Measurements from ENCODE around the gene RASD1. TPM values are rescaled to one million over a fixed set of nuclear protein-coding genes. Genes with fewer than 3 reads are reported as not detected.

Gene RASD1, protein sequence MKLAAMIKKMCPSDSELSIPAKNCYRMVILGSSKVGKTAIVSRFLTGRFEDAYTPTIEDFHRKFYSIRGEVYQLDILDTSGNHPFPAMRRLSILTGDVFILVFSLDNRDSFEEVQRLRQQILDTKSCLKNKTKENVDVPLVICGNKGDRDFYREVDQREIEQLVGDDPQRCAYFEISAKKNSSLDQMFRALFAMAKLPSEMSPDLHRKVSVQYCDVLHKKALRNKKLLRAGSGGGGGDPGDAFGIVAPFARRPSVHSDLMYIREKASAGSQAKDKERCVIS
- 100 to 1,000 TPM in 1 of 3 donors, 10 to 100 TPM in 2; 64.0 to 140 (median 75.0) TPM for total RNA-seq

DNA sequence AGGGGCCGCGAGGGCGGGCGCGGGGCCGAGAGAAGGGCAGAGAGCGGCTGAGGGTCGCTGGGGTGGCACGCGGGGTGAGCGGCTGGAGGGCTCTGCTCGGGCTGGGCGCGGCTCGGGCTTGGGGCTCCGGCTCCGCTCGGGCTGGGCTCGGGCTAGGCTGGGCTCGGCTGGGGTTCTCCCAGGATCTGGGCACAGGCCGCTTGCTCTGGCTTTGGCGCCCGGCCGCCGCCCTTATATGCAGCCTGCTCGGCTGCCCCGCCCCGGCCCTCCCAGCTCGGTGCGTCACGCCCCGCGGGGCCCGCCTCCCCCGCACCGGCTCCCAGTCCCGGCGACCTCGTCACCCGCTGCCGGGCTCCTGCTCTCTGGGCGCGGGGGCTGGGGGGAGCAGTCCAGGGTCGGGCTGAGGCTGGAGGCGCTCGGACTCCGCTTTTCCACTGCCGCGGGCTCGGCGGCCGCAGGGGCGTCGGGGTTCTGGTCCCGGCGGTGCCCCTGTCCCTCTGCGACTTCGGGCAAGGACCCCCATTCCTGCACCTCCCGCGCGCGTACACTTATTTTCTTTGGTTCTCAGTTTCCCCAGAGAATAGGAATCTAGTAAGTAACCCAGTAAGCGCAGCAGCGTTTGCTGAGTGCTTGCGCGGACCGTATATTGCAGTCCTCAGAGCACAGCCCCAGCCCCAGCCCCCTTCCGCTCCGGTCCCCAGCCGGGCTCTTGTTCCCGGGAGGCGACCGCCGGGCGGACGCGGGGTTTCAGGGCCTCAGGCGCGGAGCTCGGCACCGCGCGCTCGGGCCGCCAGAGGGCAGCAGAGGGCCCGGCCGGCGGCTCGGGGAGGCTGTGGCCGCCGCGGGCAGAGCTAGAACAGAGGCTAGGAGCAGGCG, at the start of gene RASD1:
RASD1 (minus strand) TSS at position 207 of the 876 bp plus-strand sequence. CDS start 214 bp downstream, outside the sequence.
- no peaks in the 10 kb centered on the region for H3K4me1 ChIP-seq
- H3K9me3 ChIP-seq, result no peaks in the 10 kb centered on the region
- DNase-seq (ENCODE audit: low spot score in 2 of 2), result peak; percentile 87 to 96
- peak within 1 kb of the TSS; percentile 80 to 83 for H3K27ac ChIP-seq
- intact Hi-C loops (cut with DNase I; ENCODE audit: low total_unique reads), result loop anchor here (2.0 to 10.0 kb wide), 3 partner anchors 148 to 1282 kb away; partner anchors contain the start of genes NCOR1 and PIGL
- H3K36me3 ChIP-seq, result no peaks in the 10 kb centered on the region
- TF ChIP-seq, protein P1, sequence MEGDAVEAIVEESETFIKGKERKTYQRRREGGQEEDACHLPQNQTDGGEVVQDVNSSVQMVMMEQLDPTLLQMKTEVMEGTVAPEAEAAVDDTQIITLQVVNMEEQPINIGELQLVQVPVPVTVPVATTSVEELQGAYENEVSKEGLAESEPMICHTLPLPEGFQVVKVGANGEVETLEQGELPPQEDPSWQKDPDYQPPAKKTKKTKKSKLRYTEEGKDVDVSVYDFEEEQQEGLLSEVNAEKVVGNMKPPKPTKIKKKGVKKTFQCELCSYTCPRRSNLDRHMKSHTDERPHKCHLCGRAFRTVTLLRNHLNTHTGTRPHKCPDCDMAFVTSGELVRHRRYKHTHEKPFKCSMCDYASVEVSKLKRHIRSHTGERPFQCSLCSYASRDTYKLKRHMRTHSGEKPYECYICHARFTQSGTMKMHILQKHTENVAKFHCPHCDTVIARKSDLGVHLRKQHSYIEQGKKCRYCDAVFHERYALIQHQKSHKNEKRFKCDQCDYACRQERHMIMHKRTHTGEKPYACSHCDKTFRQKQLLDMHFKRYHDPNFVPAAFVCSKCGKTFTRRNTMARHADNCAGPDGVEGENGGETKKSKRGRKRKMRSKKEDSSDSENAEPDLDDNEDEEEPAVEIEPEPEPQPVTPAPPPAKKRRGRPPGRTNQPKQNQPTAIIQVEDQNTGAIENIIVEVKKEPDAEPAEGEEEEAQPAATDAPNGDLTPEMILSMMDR (IDR thresholded peaks at IDR 0.05), result peak; percentile 58 to 94 (median 70)
- TF ChIP-seq POLR2A (IDR thresholded peaks at IDR 0.05), result peak; percentile 93
- peak; percentile 88 to 91 (median 88) for TF ChIP-seq POLR2AphosphoS5 (IDR thresholded peaks at IDR 0.05)
- H3K4me3 ChIP-seq, result peak within 1 kb of the TSS; percentile 65 to 77 (median 70)
- H3K27me3 ChIP-seq, result no peaks in the 10 kb centered on the region

DNA sequence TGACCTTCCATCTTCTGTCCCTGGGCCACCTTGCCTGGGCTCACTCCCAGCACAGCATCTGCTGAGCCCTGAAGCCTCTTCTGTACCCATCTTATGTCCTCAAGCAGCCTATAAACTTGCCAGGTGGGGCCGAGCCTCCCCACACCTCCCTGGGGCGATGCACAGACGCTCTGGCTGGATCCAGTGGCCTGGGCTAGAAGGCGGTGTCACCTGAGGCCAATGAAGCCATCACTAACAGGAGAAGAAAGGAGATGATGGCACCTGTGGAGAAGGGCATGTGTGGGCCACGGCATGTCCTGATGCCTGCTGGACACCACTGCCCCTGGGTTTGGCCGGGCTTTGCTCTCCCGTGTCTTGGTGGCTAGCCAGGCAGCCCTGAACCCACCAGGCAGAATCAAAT, 49.8 kb upstream of the RASD1 start:
- peak overlapping the region in 1 of 2 donors; percentile 39 for H3K27ac ChIP-seq
- TF ChIP-seq POLR2A (IDR thresholded peaks at IDR 0.05) (no peak), POLR2AphosphoS5 (IDR thresholded peaks at IDR 0.05) (no peak)
- TF ChIP-seq, protein P1 (IDR thresholded peaks at IDR 0.05), result no peak
- H3K4me3 ChIP-seq, result no peak overlapping the region
- H3K9me3 ChIP-seq, result no peaks in the 10 kb centered on the region
- intact Hi-C loops (cut with DNase I; ENCODE audit: low total_unique reads), result loop anchor here (10.0 kb wide), 1 partner anchor 529 kb away; no protein-coding TSS in a partner anchor
- no peaks in the 10 kb centered on the region for H3K36me3 ChIP-seq
- DNase-seq (ENCODE audit: low spot score in 2 of 2), result no peak
- H3K27me3 ChIP-seq, result no peaks in the 10 kb centered on the region
- H3K4me1 ChIP-seq, result no peaks in the 10 kb centered on the region

DNA sequence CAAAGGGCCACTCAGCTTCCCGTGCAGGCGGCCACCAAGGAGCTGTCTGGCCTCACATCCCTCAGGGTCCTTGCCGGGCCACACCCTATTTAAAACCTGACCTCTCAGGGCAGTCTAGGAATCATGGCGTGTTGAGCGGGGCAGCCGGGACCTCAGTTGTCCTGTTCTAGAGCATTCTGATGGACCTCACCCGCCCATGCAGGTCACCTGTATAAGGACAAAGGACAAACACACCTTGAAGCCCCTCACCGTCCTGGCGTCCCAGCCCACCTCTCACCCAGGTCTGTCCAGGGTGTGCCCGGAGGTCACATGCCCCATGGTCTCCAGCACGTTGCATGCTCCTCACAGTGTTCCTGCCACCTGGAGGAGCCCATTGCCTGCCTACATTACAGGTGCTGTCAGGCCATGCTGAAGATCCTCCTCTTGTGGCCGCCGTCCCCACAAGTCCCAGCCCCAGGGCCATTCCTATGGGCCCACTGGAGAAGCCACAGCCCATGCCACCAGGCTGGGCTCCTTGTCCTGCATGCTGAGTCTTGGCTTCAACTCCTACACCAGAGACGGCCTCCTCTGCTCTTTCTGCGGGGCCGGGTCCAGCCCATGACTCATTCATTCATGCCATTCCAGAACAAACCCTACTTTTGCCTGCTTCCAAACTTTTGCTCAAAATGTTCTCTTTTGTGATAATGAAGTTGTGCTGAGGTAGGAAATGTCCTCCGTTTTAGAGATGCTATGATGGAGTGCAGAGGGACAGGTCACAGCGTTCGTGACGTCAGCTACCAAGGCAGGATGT, 49.0 kb upstream of the RASD1 start:
- Histone ChIP-seq H3K27ac (peak overlapping the region in 1 of 2 donors; percentile 39), H3K4me3 (no peak overlapping the region), H3K36me3 (no peaks in the 10 kb centered on the region), H3K27me3 (no peaks in the 10 kb centered on the region), H3K9me3 (no peaks in the 10 kb centered on the region), H3K4me1 (no peaks in the 10 kb centered on the region)
- DNase-seq (ENCODE audit: low spot score in 2 of 2), result no peak
- intact Hi-C loops (cut with DNase I; ENCODE audit: low total_unique reads), result loop anchor here (10.0 kb wide), 1 partner anchor 530 kb away; no protein-coding TSS in a partner anchor
- TF ChIP-seq, protein P1 (IDR thresholded peaks at IDR 0.05), result no peak
- no peak for TF ChIP-seq POLR2A (IDR thresholded peaks at IDR 0.05)
- no peak for TF ChIP-seq POLR2AphosphoS5 (IDR thresholded peaks at IDR 0.05)

DNA sequence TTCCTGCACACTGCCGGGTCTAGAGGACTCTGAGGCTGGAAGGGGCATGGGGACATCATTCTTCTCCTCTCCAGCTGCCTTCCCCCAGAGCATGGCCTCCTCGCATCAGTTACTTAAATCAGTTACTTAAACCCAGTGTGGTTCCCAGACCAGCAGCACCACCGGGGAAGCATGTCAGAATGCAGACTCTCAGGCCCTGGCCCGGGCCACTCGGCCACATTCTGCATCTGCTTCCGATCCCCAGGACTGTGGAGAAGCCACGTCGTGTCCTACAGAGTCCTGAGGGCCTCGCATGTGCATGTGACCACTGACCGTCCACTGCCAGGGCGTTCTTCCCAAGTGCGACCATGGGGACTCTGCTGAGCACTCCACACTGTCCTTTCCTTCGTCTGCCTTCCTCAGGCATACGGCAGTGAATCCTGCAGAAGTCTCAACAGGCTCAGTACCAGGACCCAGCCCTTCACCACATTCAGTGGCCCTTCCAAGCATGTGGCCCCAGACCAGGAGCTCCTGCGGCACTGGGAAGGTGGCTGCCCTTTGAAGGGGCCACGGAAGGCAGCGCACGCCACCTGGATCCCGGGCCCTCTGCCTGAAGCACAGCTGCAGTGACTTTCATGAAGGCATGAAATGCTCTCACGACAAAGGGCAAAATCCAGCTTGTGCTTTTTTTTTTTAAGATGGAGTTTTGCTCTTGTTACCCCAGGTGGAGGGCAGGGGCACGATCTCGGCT, 46.9 kb upstream of the RASD1 start:
- H3K36me3 ChIP-seq, result no peaks in the 10 kb centered on the region
- no peak overlapping the region for H3K4me3 ChIP-seq
- no peaks in the 10 kb centered on the region for H3K9me3 ChIP-seq
- no peak for DNase-seq (ENCODE audit: low spot score in 2 of 2)
- no peaks in the 10 kb centered on the region for H3K4me1 ChIP-seq
- no peak overlapping the region for H3K27ac ChIP-seq
- no peaks in the 10 kb centered on the region for H3K27me3 ChIP-seq
- TF ChIP-seq POLR2AphosphoS5 (IDR thresholded peaks at IDR 0.05) (no peak), POLR2A (IDR thresholded peaks at IDR 0.05) (no peak)
- TF ChIP-seq, protein P1 (IDR thresholded peaks at IDR 0.05), result no peak
- intact Hi-C loops (cut with DNase I; ENCODE audit: low total_unique reads), result loop anchor here (10.0 kb wide), 1 partner anchor 532 kb away; no protein-coding TSS in a partner anchor
